Limb (tissue), 2 donors: ENCODE measurements around the gene MARCKS.

Experiments used
- DNase-seq, 2 donors: peaks; one replicate each; pipeline ENCODE4 v3.0.0-alpha.2; 2016; ENCODE audit errors: extremely low spot score in 2 of 2

MARCKS gene, protein sequence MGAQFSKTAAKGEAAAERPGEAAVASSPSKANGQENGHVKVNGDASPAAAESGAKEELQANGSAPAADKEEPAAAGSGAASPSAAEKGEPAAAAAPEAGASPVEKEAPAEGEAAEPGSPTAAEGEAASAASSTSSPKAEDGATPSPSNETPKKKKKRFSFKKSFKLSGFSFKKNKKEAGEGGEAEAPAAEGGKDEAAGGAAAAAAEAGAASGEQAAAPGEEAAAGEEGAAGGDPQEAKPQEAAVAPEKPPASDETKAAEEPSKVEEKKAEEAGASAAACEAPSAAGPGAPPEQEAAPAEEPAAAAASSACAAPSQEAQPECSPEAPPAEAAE

DNA sequence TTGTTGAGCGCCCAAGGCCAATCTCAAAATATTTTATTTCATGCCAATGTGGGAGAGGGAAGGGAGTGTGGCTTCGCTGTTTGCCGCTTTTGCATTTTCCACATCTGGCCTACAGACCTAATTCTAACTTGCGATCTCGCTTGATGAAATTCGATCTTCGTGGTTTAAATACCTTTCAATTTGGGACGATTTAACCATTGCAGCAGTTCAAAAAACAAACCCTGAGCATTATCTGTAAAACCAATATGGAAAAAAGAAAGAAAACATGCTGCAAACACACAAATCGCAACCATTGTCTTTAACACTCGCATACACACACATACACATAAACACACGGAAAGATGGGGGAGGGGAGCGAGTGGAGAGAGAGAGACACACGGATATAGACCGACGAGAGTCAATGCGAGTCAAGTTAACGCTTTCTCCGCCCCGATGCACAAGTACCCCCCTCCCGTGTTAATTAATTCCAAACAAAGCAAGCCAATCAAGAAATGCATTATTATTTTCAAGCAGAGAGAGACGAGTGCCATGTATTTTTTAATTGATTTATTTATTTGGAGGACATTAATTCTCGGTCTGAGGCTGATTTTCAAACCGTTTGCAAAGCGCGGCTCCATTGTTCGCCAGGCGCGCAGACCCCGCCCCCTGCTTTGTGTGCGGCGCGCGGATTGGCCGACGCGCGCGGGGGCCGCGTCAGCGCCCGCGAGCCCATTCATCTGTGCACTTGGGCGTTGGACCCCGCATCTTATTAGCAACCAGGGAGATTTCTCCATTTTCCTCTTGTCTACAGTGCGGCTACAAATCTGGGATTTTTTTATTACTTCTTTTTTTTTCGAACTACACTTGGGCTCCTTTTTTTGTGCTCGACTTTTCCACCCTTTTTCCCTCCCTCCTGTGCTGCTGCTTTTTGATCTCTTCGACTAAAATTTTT lies at the start of gene MARCKS:
Gene MARCKS, plus strand, starts transcription at position 721 of the 931 bp plus-strand sequence. CDS start 401 bp downstream, outside the sequence.
- peak; percentile 92 to 94 for DNase-seq

DNA sequence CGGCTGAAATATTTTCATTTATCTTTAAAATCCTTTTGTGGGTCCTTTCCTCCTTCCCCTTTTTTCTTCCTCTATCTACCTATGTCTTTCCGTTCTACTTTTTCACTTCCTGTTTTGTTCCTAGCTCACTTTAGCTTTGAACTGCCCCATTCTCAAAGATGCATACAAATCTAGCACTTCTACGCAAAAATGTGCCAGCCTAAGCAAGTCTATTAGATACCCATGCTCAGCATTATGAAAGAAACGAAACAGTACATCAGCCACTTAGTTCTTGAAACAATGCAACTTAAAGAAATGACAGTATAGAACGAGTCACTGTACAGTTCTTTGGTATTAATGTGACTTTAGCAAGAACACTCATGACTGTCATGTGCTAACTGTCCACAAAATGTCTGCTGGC lies 47.3 kb upstream of the MARCKS start:
- DNase-seq = no peak

DNA sequence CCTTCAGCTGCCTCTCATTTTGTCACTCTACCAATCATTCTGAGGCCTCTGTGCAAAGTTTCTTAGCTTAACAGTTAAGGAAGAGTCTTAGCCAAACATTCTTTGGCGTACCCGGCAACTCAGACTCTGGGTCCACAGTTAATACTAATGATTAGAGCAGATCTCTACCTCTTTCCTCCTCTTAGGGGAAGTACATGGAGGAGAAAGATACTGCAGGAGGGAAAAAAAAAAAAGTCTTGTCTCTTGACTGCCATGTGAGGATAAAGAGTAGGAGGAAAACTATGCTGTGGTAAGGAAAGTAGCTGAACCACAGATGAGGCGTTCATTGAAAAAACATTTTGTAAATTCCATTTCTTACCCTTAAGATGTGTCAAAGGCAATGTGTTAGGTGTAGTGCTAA lies 44.0 kb upstream of the MARCKS start:
- DNase-seq = no peak

DNA sequence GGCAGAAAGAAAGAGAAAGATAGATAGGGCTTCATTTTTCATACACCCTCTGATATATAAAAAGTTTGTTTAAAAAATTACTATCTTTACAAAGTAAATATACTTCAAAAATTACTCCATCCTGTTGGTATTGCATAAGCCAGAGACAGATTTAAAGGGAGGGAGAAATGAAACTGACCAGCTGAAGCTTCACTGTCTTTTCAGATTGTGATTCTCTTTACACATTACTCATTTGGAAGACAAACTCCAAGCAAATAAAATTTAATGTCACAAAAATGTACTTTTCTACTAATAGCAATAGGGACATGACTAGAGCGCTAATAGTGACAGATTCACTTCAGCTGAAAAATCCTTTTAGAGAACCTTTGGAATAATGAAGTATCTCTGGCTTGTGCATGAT lies 38.6 kb upstream of the MARCKS start:
- DNase-seq = no peak

DNA sequence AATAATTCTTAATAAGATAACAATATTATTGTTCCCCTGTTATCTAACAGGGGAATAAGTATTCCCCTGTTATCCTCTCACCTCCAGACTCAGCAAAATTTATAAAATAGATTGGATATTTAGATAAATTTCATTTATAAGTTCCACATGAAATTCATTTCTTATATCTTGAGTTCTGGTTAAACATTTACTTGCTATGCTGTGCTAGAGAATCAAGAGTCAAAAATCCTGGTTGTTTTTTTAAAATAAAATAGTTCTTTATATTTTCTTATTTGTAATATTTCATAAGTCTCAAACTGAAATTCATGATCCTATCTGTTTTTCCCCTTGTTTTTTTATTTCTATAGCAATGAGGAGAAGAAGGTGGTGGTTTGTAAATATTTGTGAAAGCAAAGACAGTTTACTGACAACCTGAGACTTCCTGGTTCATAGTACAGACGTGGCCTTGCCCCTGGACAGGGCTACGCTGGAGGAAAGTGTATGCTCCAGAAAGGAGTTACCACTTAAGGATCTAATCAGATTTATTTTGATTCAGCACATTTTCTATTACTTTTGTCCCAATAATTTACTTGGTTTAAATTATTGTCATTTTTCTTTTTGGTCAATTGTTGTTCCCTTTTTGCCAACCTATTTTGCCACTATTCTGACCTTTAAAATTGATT lies 37.8 kb upstream of the MARCKS start:
- no peak for DNase-seq

DNA sequence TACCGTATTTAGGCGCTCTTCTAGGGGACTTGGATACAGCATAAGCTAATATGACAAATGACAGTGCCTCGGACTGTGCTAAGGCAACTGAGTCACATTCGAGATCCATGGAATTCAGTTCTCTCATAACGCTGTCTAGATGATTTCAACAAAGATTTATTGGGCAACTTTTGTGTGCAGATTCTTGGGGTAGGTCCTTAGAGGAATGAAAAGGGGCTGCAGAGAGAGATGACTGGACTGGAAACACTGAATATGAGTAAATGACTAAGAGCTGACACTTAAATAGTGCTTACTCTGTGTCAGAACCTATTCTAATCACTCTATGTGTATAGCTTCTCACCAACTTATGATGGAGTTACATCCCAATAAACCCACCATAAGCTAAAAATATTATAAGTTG lies 36.4 kb upstream of the MARCKS start:
- no peak for DNase-seq

DNA sequence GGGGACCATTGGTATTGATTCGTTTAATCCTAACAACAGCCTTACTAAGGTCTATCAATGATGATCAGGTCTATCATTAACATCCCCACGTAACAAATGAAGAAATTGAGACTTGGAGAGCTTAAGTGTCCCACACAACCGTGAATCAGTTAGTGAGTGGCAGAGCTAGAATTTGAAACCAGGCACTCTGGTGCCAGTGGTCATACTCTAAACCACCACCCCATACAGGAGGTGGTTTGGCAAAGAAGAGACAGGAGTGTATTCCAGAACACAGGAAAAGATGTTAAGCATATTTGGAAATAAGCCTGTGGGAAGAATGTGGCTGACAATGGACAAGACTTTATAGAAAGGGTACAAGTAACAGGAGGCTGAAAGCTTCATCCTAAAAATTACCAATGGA lies 35.7 kb upstream of the MARCKS start:
- no peak for DNase-seq

DNA sequence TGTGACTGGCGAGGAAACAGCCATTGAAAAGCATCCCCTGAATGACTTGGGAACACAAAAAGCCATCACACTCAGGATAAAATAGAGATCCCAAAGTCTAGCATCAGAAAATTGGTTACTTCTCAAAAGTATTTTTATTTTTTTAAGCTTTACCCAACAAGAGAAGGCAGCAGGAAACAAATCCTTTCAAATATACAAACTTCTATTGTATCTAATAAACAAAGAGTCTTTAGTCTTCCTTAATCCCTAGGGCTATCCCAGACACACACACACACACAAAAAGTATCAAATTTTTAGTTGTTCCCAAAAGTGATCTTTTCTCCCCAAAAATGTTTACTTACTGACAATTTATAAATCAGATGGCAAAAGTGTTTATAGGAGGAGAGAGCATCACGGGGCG lies 33.2 kb upstream of the MARCKS start:
- no peak for DNase-seq

DNA sequence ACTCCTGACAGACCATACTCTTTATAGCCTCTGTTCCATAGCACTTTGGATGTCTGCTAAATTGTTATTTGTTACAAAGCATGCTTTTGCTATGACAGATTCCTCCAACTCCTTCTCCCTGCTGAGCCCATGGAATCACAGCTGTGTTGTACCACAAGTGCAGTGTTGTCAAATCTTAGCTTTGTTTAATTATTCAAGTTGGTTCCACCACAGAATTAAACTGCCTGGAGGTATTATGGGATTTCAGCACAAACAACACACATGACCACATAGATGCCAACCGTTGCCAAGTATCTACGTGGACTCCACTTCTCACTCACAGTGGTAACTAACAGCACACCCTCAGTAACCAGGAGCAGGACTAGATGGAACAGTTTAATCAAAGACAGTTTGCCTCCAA lies 32.7 kb upstream of the MARCKS start:
- no peak for DNase-seq

DNA sequence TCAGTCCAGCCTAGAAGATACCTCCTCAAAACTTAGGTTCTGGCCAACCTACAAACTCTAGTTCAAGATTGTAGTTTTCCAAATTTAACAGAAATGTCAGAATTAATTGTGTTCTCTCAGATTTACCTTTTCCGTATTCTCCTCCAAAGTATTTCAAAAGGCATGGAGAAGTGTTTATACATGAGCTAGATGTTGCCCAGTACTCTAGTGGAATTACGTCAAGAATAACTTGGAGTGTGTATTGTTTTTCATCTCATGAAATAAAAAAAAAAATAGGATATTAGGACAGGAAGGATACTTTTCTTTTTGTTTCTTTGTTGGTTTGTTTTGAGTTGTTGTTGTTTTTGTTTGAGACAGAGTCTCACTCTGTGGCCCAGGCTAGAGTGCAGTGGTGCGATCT lies 32.3 kb upstream of the MARCKS start:
- no peak for DNase-seq

DNA sequence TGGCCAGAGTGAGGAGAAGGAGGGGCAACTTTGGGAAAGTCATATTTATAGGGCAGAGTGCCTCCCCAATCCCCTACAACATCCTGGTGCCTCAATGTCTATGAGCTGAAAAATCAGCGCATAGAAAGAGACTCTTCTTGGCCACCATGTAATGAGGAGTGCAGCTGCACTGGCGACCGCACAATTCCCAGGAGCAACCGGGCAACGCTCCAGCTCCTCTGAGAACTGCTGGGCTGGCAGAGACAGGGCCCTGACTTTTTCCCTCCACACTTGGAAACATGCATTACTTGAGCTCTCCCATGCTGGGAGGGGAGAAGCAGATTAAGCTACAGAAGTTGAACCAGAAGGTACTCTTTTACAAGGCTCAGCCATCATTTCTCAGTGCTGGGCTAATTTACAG lies 31.4 kb upstream of the MARCKS start:
- DNase-seq = peak; percentile 77 to 78

DNA sequence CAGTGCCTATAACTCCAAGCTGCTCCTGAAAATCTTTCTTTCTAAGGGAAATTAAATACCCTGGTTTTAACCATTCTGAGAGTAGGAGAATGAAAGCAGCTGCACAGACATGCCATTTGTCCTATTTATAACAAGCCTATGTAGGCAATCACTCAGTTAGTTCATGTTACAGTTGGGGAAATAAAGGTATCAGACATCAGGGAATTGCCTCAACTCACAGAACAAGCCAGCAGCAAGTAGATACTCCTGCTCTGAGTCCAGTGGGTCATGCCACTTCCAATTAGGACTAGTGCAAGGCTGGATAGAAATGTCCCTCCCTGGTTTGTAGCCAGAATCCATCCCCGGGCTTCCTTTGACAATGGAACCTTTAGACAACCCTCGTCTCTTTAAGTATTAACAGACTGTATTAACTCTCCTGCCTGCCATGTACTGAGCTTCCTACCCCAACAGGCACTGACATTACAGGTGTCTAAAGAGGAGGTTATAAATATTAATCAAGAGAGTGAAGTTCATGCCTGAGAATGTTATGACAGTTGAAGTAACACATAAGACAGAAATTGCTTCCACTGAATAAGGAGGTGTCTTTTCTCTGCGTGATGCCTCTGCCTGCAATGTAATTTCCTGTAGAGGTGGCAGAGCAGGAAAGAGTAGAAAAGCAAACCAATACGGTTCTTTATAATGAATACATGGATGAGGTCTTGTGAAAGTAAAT lies 28.0 kb upstream of the MARCKS start:
- no peak for DNase-seq

DNA sequence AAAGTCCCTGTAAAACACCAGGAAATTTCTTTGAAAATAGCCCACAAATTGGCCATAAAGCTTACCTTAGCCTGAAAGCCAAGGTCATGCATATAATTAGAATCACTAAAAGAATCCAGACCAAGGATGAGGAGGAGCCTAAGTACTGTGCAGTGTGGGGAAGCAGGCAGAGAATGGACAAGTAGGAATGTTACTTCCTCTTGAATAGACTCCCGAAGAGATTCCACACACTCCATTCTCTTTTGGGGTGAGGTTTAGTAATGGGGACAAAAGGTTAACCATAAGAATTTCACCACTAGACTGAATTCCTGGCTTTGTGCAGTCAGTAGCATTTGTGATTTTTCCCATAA lies 27.5 kb upstream of the MARCKS start:
- no peak for DNase-seq

DNA sequence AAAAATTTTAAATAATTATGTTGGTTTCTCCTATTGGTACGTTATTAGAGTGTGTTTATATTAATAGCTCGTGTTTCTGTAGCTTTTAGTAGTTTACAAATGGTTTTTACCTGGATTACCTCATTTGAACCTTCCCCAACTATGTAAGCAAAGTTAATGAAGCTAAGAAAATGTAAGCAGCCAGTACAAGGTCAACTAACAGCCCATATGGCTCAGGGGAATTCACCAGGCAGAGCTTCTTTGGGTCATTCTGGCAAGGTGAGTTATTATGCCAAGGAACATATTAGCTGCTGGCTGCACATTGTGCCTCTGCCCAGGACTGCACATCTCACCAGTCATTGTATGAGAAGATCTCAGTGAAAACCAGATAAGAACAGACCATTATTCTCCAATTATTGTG lies 27.0 kb upstream of the MARCKS start:
- DNase-seq = no peak

DNA sequence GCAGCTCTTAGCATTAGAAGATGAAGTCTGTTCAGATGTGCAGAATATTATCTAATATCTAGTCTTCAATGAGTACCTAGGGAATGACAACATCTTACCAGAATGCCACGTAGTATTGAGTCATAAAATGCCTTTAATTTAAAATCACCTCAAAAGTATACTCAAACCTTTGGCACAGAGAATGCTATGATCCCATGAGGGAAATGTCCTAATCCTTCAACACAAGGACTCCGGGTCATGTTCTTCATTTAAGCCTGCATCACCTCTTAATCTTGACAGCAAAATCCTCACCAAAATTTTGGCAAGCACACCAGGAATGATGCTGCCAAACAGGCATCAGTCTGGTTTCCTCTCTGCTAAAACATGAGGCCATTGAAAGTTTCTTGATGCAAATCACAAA lies 23.6 kb upstream of the MARCKS start:
- no peak for DNase-seq

DNA sequence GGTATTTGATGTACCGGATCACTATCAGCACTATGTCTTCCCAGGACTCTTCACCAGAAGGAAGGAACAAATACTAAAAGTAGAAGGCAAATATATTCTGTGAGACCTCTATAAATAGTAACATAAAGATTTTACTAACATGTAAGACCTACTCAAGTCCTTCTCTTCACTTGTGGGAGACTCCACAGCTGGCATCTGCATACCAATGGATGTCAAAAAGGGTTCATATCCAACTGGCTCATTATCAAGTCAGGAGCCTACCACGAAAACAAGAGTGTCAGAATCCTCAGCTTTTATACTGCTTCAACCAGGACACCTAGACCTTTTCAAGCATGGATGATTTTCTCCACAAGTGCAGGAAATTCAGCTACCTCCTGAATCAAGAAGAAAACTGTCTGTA lies 20.0 kb upstream of the MARCKS start:
- no peak for DNase-seq

DNA sequence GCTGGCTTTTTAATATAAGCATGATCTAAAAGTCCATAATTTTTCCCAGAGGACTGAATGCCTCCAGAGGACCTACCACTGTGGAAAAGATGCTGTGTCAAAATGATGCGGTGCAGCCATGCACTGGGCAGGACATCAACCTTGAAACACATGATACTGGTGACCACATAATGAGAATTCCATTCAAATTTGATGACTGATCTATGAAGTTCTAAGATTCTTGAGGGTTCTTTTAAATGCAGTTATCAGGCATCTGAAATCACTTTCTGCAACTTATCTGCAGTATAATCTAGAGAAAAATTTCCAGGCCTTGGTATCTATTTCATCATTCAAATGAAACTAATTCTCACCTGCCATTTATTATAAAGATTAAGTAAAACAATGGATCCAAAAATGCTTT lies 15.0 kb upstream of the MARCKS start:
- no peak for DNase-seq

DNA sequence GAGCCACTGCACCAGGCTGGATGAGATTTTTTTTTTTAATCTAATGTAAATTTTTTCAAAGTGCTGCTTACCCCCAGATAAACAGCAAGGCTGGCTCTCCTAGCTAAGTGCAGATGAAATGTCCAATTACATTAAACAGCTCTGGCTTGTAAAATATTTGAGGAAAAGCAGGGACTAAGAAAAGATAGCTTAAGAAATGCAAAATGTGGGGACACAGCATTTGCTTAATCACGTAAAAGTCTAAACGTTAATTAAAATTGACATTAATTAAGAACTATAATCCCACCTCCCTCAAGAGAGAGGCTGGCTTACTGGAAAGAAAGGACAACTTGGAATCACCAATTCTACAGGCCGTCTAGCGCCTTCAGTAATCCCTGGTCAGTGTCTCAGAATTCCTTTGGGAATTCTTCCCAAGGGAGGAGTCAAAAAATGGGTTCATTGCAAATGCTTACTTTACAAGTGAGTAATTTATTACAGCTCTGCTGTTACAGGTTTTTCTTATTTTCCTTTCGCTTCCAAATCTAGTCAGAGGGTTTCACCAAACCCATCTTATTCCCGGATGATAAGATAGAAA lies 13.6 kb upstream of the MARCKS start:
- no peak for DNase-seq

DNA sequence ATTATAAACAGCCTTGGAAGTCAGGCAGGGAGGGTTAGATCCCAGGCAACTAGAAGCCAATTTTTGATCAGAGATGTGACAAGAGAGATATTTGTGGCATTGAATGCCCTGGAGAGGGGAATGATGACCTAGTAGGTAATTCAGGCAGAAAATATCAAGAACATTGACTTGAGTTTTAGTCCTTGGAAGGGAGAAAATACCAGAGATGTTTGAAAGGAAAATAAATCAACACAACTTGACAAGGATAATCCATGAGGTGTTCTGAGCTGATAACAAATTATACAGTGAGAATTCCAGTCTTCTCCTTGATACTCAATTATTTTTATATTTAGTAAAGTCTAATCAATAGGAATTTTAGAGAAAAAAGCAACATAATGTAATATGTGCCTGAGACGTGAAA lies 10.6 kb upstream of the MARCKS start:
- DNase-seq = no peak

DNA sequence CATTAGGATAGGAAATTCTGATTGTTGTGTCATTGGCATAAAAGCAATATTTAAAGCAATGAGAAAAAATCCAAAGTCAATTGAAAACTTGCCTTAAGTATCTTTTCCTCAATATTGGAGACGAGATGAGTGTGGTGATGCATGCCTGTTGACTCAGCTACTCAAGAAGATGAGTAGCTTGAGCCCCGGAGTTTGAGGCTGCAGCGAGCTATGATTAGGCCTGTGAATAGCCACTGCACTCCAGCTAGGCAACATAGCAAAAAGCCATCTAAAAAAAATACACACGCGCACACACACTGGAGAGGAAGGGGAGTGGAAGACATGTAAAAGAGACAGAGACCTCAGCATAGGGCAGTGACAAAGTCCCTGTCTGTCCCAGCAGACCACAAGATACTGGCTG lies 9.7 kb upstream of the MARCKS start:
- DNase-seq = no peak

DNA sequence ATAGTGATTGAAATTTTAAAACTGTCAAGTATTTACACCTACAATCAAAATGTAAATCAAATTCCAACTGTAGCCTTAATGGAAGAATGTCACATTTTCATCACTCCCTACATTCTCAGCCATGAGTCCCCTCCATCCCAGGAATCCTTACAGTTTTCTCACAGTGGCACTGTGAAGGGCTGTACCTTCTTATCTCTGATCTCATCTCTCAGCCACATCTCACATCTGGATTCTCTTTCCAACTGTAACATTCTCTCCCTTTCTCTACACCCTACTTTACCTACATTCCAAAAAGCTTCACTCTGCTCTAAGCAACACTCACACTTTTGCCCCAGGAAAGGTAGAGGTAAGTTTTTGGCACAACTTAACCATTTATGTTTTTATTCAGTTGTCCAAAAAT lies 8.9 kb upstream of the MARCKS start:
- no peak for DNase-seq
